ENCODE measurements around the gene UBLCP1.
A peak's percentile ranks its signal among the peaks of the same experiment; 100 is the strongest.
"Not testable (repeated sequence)": the region's sequence is repeated elsewhere in the genome, so short reads cannot be mapped to it uniquely, and the experiment has no call there.

Gene UBLCP1, protein sequence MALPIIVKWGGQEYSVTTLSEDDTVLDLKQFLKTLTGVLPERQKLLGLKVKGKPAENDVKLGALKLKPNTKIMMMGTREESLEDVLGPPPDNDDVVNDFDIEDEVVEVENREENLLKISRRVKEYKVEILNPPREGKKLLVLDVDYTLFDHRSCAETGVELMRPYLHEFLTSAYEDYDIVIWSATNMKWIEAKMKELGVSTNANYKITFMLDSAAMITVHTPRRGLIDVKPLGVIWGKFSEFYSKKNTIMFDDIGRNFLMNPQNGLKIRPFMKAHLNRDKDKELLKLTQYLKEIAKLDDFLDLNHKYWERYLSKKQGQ

DNA sequence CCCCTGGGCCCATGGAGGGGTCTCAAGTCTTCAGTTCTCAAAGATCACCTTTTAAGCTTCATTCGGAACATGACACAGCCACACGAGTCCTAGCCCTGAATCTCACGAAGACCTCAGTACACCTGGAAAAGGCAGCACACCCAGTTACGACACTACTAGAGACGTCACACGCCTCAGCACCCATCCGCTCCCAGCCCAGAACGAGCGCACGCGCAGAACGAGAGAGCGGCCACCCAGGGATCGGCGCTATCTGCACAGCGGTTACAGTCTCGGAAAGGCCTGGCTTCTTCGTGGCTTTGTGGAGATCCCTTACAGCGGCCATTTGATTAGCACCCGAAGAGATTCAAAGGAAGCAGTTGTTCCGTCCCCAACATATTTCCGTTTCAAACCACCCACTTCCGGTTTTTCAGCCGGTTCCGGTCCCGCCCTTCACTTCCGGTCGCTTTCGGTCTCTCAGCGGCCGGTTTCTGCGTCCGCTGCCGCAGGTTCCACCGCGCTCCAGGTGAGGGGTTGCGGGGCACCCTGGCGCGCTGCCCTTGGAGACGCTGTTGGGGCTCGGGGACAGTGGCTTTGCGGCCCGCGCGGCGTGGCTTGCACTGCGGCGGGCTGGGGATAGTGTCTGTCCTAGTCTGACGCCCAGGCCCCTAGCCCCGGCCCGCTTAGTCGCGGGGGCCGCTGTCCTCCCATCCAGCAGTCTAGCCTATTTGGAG is at the start of gene UBLCP1:
UBLCP1 (plus strand) TSS at position 432 of the 710 bp plus-strand sequence. CDS start 5,626 bp downstream, outside the sequence.
- peak; percentile 84 for DNase-seq (ENCODE audit: extremely low spot score, insufficient read length, low read depth)
- FAIRE-seq, result peak; percentile 97

DNA sequence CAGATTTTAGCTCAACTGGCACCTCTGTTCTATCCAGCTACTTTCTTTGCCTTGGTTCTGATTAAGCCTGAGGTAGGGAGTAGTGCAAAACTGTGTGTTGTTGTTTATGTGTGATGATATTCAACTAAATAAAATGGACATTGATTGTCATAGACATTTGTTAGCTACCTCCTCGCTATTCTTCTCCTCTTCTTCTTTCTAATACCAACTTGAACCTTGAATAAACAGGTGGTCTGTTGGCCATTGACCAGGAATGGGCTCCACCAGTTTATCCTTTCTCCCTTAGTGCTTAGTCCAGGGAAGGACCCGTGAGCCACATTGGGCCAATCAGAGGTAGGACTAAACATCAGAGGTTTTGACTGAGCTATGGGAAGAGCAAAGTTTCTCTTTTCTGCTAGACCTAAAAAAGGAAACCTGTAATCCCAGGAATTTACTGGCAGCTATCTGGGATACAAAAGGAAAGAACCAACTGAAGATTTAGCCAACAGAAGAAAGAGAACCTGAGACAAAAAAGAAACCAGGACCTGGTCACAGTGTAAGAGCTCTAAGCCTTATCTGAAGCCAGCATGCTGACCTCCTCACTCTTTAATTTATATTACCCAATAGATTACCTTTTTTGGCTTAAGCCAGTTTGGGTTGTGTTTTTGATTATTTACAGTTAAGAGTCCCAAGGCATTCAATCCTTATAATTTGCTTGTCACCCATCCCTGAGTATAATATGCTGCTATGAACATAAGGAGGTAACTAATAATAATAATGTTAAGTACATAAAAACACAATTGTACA is 48.4 kb upstream of the UBLCP1 start:
- no peak for FAIRE-seq
- DNase-seq (ENCODE audit: extremely low spot score, insufficient read length, low read depth), result no peak

DNA sequence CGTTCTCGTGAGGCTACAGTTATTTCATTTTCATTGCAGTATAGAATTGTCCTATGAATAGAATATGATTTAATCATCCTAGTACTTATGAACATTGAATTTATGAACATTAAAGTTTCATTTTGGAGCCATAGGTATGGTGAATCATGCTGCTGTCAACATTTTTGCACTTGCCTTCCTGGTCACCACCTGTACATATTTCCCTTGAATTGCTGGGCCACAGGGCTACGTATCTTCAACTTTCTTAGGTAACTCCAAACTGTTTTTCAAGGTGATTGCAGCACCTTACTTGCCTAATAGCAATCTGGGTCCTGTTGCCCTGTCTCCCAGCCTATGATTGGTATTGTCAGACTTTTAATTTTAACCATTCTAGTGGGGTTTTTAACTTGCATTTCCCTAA is 47.2 kb upstream of the UBLCP1 start:
- DNase-seq (ENCODE audit: extremely low spot score, insufficient read length, low read depth) (no peak), FAIRE-seq (no peak)

DNA sequence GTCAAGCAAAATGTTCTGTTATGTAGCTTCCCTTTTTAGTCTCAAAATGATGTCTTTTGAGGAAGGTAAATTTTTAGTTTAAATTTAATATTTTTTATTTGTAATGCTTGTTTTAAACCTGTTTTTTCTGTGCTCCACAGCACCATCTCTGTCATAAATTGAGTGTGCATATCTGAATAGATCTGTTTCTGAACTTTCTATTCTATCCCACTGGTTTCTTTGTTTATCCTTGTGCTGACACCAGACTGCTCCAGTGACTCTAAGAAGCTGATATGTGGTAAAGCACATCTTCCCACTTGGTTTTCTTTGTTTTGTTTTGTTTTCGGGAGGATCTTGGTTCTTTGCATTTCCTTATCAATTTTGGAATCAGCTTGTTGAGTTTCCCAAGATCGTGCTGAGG is 46.6 kb upstream of the UBLCP1 start:
- DNase-seq (ENCODE audit: extremely low spot score, insufficient read length, low read depth) (no peak), FAIRE-seq (no peak)

DNA sequence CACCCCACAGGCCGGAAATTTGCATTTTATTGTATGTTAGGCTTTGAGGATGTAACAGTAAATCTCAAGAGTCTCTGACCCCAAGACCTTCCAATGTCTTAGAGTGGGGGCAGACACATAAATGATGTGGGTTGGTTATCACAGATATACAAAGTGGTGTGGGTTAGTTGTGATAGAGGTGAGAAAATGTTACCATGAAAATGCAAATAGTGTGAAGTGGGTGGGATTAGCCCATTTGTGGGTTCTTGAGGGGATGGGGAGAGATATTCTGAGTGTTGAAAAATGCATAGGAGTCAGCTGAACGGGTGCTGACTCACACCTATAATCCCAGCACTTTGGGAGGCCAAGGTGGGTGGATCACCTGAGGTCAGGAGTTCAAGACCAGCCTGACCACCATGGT is 45.9 kb upstream of the UBLCP1 start:
- no peak for FAIRE-seq

DNA sequence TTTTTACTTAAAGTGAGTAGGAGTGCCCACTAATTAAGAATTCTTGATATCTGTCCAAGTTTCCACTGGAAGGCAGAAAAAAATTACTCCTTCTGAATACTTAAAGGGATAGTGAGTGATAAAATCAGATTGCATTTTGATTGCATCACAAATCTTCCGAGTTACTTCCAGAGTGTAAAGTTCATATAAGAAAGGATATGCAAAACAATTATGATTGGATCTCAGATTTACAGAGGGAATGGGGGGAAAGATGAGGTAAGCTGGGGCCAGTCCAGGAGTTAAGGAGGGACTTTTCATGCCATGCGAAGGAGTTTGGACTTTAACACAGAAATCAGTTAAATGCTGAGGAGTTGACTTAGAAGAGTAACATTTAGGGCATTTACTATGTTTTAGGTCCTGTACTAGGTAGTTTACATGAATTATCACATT is 44.5 kb upstream of the UBLCP1 start:
- no peak for FAIRE-seq
- no peak for DNase-seq (ENCODE audit: extremely low spot score, insufficient read length, low read depth)

More for the DNA sequence above, 45.9 kb upstream of the UBLCP1 start:
- DNase-seq (ENCODE audit: extremely low spot score, insufficient read length, low read depth), result no peak

DNA sequence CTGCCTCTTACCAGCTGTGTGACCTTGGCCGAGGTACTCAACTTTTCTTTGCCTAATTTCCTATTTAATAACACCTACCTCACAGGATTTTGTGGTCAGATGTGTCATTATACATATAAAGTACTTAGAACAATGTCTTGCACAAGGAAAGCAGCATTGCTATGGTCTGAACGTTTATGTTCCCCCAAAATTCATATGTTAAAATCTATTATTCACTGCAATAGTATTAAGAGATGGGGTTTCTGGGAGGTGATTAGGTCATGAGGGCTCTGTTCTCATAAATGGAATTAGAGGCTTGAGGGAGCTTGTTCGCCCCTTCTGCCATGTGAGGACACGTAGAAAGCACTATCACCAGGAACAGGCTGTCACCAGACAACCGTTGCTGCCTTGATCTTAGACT is 42.9 kb upstream of the UBLCP1 start:
- FAIRE-seq (no peak), DNase-seq (ENCODE audit: extremely low spot score, insufficient read length, low read depth) (no peak)

DNA sequence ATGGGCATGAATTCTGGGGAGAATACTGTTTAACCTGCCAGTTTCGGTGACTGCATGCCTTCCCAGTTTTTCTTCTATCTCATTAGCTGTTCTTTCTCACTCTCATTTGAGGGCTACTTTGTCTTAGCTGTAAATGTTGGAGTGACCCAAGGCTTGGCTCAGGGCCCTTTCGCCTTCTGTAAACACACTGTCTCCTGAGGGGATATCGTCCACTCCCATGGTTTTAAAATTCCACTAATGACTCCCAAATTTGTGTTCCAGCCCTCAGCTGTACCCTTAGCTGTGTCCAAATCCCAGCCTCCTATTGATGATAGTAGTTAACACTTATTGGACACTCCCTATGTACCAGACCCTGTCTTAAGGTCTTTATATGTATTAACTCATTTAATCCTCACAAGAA is 39.6 kb upstream of the UBLCP1 start:
- no peak for FAIRE-seq

DNA sequence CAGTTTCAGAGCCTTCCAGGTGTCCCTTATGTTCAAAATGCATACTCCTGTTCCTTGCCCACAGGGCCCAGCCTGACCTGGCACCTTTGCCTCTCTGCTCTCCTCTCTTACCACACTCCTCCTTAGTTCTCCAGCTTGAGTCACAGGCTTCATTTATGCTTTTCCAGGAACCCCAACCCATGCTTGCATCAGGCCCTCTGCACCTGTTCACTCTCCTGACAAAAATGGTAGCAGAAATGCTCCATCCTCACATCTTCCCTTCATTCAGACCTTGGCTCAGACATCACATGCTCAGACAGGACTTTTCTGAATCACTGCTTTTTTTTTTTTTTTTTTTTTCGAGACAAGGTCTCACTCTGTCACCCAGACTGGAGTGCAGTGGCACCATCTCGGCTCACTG is 38.6 kb upstream of the UBLCP1 start:
- FAIRE-seq, result no peak

More for the DNA sequence above, 39.6 kb upstream of the UBLCP1 start:
- DNase-seq (ENCODE audit: extremely low spot score, insufficient read length, low read depth), result no peak

DNA sequence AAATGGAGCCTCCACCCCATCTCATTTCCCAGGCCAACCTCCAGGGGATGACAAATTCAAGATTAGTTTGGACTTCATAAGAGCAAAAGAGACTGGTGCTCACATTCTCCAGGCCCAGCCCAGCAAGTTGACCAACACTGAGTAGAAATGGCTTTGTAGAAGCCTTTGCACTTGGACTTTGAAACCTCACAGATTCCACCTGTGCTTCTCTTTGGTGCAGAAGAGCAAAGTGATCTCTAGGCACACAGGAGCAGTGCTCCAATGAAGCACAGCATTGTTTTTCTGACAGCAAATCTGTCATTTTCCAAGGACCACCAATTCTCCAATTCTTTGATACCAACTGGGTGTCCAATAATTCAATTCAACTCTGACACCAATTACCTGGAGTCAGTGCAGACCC is 36.6 kb upstream of the UBLCP1 start:
- no peak for DNase-seq (ENCODE audit: extremely low spot score, insufficient read length, low read depth)
- FAIRE-seq, result no peak

More for the DNA sequence above, 38.6 kb upstream of the UBLCP1 start:
- DNase-seq (ENCODE audit: extremely low spot score, insufficient read length, low read depth), result no peak

DNA sequence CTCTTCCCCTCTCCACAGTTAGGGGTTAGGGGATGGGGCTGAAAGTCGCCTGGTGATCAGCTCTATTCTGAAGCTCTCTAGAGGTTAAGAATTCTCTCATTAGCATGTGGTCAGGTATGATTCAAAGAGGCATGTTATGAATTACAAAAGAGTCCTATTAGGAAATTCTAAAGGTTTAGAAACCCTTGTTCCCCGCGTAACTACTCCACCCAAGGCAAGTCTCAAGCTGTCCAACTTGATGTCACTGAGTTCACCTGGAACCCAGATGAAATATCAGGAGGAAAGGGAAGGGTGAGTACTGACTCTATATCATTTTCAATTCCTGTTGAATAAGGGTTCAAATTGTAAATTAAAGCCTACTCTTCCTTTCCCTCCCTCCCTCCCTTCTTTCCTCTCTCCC is 35.6 kb upstream of the UBLCP1 start:
- DNase-seq (ENCODE audit: extremely low spot score, insufficient read length, low read depth), result no peak
- no peak for FAIRE-seq

DNA sequence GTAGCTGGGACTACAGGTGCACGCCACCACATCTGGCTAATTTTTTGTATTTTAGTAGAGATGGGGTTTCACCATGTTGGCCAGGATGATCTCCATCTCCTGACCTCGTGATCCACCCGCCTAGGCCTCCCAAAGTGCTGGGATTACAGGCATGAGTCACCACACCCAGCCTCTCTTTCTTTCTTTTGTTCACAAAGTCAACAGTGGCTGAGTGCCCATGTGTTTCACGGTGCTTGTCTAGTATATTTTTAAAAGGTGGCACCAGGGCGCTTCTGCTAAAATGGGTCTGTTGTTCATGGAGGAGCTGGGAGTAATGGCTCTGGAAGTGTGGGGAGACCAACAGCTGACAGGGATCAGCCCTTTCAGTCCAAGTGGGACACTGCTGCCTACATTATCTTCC is 35.0 kb upstream of the UBLCP1 start:
- not testable (repeated sequence) for FAIRE-seq; DNase-seq (ENCODE audit: extremely low spot score, insufficient read length, low read depth)

DNA sequence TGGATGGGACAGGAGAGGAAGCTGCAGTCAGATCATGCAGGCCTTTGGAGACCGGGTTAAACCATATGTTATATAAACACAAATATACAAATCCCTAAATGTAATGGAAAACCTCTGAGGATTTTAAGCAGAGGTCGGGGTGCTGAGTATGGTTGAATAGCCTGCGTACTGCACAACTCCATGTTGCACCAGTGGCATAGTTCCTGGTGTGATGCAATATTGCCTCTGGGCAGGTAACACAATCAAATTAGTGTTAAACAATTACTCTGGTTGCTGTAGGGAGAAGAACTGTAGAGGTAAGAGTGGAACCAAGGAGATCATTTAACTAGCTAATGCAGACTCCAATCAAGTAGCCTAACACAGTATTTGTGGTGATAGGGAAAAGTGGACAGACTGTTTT is 32.4 kb upstream of the UBLCP1 start:
- FAIRE-seq (no peak), DNase-seq (ENCODE audit: extremely low spot score, insufficient read length, low read depth) (no peak)

DNA sequence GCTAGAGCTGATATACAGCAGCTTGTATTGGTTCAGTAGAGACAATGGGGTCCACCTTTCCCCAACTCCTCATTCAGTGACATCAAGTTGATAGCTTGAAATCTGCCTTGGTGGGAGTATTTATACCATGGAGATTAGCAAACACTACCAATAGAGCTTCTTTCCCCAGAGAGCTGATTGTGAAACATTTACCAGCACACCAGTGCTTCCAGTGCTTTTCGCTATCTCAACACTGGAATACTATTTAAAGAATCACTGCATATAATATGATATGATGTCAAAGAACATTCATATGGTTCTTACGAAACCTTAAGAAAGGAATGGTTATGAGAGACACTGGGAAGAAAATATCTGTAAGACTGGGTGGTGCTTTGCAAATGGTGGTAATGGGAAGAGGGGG is 31.9 kb upstream of the UBLCP1 start:
- FAIRE-seq (no peak), DNase-seq (ENCODE audit: extremely low spot score, insufficient read length, low read depth) (no peak)

DNA sequence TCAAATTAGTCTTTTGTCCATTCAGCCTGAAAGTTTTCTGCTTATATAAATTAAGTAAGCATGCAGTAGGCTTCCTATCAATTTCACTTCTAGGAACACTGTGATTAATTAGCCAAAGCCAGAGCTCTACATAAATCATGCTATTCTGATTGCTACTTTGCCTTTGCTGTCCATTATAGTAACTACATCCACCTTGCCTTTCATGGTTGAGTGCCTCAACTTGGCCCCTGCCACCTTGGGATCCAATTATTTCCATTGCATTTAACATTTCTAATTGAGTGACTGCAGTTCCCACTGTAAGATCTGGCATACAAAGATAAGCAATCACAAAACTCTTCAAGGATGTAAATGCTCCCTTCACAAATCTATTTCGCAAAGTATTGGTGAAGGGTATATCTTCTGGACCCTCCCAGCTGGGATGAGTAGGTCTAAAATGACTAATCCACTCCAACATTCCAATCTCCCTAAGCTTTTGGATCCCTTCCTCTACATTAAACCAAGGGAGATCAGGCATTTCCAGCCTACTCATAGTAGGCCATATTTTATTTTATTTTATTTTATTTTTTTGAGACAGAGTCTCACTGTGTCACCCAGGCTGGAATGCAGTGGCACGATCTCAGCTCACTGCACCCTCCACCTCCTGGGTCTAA is 27.1 kb upstream of the UBLCP1 start:
- FAIRE-seq; DNase-seq (ENCODE audit: extremely low spot score, insufficient read length, low read depth): not testable (repeated sequence)

DNA sequence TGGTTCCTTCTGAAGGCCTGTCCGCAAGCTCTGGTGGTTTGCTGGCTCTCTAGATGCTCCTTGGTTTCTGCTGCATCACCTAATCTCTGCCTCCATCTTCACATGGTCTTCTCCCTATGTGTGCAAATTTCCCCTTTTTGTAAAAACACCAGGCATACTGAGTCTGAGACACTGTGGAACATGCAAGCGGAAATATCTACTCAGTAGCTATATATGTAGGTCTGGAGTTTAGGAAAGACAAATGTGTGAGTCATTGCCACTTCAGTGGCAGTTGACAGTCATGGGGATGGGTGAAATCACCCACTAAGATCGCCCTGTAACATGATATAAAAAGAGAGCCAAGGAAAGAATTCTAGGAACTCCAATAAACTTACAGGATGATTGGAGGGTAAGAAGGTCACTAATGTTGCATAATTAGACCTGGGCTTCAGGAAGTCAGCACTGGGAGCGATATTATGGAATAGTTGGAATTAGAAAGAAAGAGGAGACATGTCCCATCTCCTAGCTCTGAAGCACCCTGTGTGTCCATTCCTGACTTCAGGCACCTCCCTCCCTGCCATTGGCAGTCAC is 22.7 kb upstream of the UBLCP1 start:
- DNase-seq (ENCODE audit: extremely low spot score, insufficient read length, low read depth), result no peak
- FAIRE-seq, result no peak

DNA sequence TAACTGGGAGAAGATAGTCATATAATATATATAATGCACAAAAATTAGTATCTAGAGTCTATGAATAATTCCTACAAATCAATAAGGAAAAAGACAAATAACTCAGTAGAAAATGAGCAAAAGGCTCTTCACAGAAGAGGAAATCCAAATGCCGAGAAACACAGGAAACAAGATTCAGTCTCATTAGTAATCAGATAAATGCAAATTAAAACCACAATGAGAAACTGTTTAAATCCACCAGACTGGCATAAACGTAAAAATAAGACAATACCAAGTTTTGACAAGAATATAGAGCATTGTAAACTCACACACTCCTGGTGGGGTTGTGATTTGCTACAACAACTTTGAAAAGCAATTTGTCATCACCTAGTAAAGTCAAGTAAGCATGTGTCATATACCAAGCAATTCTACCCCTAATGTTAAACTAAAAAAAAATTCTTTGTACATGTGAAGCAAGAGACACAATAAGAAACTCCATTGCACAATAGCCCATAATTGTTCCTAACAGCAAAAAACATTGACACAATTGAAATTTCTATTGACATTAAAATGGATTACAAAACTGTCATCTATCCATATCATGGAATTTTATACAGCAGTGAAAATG is 21.0 kb upstream of the UBLCP1 start:
- FAIRE-seq, result no peak
- DNase-seq (ENCODE audit: extremely low spot score, insufficient read length, low read depth), result no peak

DNA sequence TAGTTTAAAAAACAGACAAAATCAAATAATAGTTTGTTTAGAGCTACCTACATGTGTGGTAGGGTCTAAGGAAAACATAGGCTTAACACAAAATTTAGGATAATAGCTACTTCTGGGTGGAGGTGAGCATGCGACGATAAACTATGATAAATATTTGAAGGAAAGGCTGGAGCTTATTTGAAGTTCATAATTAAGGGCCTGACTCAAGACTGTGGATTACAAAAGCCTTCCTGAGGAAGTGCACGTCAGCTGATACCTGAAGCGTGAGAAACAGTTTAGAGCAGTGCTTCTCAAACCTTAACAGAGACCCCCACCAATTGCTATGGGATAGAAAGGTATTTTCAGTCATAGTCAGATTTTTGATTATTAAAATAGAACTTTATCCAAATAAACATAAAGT is 20.4 kb upstream of the UBLCP1 start:
- DNase-seq (ENCODE audit: extremely low spot score, insufficient read length, low read depth) (no peak), FAIRE-seq (no peak)

DNA sequence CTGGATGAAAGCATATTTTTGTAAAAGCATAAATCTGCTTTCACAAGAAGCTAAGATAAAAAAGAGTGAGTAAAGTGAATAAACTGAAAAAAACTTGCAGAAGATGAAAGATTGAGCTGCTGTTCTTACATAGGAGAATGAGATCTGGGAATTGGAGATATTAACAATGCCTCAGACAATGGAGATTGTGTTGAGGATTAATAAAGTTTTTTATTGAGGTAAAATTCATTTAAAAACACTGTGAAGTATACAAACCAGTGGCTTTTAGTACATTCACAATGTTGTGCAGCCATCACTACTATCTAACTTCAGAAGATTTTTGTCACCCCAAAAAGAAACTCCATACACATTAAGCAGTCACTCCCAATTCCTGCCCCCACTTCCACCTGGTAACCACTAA is 19.7 kb upstream of the UBLCP1 start:
- DNase-seq (ENCODE audit: extremely low spot score, insufficient read length, low read depth) (no peak), FAIRE-seq (no peak)

DNA sequence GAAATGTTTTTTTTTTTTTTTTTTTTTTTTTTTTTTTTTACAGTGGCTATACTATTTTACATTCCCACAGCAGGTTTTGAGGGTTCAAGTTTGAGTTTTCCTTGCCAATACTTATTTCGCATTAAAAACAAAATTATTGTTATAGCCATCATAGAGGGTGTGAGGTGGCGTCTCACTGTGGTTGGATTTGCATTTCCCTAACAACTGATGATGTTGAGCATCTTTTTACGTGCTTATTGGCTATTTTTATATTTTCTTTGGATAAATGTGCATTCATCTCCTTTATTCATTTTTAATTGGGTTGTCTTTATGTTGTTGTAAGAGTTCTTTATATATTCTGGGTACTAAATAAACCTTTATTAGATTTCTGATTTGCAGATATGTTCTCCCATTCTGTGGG is 18.9 kb upstream of the UBLCP1 start:
- DNase-seq (ENCODE audit: extremely low spot score, insufficient read length, low read depth) (no peak), FAIRE-seq (no peak)

Data from GM18507 (cell line).